Umbilical cord (tissue), 2 donors: ENCODE results near the gene CSRNP2. TPM values are rescaled to one million over a fixed set of nuclear protein-coding genes. Genes with fewer than 3 reads are reported as not detected.
"Not testable (repeated sequence)": the region's sequence is repeated elsewhere in the genome, so short reads cannot be mapped to it uniquely, and the experiment has no call there.

ENCODE experiments used
- DNase-seq: peaks from one replicate; pipeline ENCODE4 v3.0.0-alpha.2; 2015; ENCODE audit warnings: low spot score
- total RNA-seq: library from RNA; depleted of rRNA; stranded (reverse); fragments of >200 nt; gene quantifications from one replicate; pipeline ENCODE4 v1.2.3, GENCODE V29; 2014; ENCODE audit warnings: low replicate concordance; ENCODE audit not compliant: insufficient read depth

CSRNP2 gene
- total RNA-seq, 1 donor from 2014 or later: 19.7 TPM

GRCh38 chr12:51027342-51027835, 56.0 kb downstream of the CSRNP2 start:
- no peak for DNase-seq

GRCh38 chr12:51025836-51026638, 57.4 kb downstream of the CSRNP2 start, which contains the start of gene SLC11A2:
TSS of gene SLC11A2 (minus strand) at chr12:51026384. CDS start at chr12:51010728, 15,656 bp downstream.
- peak; percentile 97 for DNase-seq

- DNase-seq: peak; percentile 20
Observed at GRCh38 chr12:51025338-51025835, 58.0 kb downstream of the CSRNP2 start.

GRCh38 chr12:51023625-51024382, 59.6 kb downstream of the CSRNP2 start:
- DNase-seq: no peak

- no peak for DNase-seq
Observed at GRCh38 chr12:51021694-51022093, 61.7 kb downstream of the CSRNP2 start.

- DNase-seq: no peak
Observed at GRCh38 chr12:51020448-51021182, 62.8 kb downstream of the CSRNP2 start.

- no peak for DNase-seq
Observed at GRCh38 chr12:51019927-51020326, 63.5 kb downstream of the CSRNP2 start.

GRCh38 chr12:51018956-51019355, 64.4 kb downstream of the CSRNP2 start:
- DNase-seq: no peak

- DNase-seq: no peak
Observed at GRCh38 chr12:51017452-51017851, 65.9 kb downstream of the CSRNP2 start.

- not testable (repeated sequence) for DNase-seq
Observed at GRCh38 chr12:51014467-51014866, 68.9 kb downstream of the CSRNP2 start.

- DNase-seq: no peak
Observed at GRCh38 chr12:51013441-51013840, 70.0 kb downstream of the CSRNP2 start.

- DNase-seq: no peak
Observed at GRCh38 chr12:51012570-51013236, 70.7 kb downstream of the CSRNP2 start.

- no peak for DNase-seq
Observed at GRCh38 chr12:51011955-51012354, 71.4 kb downstream of the CSRNP2 start.

Other genes starting within 250 kb of the CSRNP2 start
- 1.9 TPM for gene TMPRSS12, start 240.7 kb downstream of the CSRNP2 start, total RNA-seq
- not detected for gene HIGD1C, start 131.1 kb downstream of the CSRNP2 start, total RNA-seq
- 76.6 TPM for gene SLC11A2, start 57.2 kb downstream of the CSRNP2 start, total RNA-seq
- gene LETMD1, start 35.3 kb downstream of the CSRNP2 start, total RNA-seq: 27.9 TPM
- gene TFCP2, start 89.5 kb upstream of the CSRNP2 start, total RNA-seq: 10.6 TPM
- 7.2 TPM for gene POU6F1, start 134.5 kb upstream of the CSRNP2 start, total RNA-seq
- 51.0 TPM for gene DAZAP2, start 155.2 kb upstream of the CSRNP2 start, total RNA-seq
- 3.1 TPM for gene SMAGP, start 186.8 kb upstream of the CSRNP2 start, total RNA-seq
- gene BIN2, start 240.6 kb upstream of the CSRNP2 start, total RNA-seq: 4.6 TPM